ENCODE results near the gene CHD5. TPM values are rescaled to one million over a fixed set of nuclear protein-coding genes. Genes with fewer than 3 reads are reported as not detected.

The CHD5 gene
- total and polyA plus RNA-seq, 2 of the 4 experiments (the other 2 are of a cell fraction): under 0.01 to 0.09 TPM

DNA sequence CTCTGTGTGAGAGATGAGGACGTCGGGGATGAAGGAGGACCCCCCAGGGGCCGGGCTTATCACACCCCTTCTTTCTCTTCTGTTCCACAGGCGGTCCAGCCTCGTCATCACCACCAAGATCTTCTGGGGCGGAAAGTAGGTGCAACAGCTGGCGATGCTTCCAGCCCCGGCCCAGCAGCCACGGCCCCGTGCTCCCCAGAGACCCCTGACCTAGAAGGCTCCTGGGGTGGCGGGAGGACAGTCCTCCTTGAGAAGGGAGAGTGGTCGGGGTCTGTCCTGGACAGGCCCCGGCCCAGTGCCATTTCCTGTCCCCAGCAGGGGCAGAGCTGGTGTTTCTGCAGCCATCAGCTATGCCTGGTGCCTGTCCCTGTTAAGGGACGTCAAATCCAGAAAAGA is 92.7 kb downstream of the CHD5 start:
- DNase-seq: no peak
- CTCF ChIA-PET: no interaction called here
- H3K27me3 ChIP-seq (ENCODE audit: control insufficient read depth, insufficient read depth, low read length): peaks cover 28% of the 10 kb centered on the region
- no peak overlapping the region for H3K56ac ChIP-seq (ENCODE audit: extremely low read depth, insufficient read depth, low read length)
- POLR2A ChIA-PET (ENCODE audit: unreplicated experiment): no interaction called here
- H2BK5ac ChIP-seq (ENCODE audit: low read depth, low read length, poor library complexity, severe bottlenecking): no peak overlapping the region
- no peak overlapping the region for H3K4ac ChIP-seq (ENCODE audit: low read depth, low read length)
- no TSS peak for BruUV-seq (replicated peaks)
- no peaks in the 10 kb centered on the region for H4K20me1 ChIP-seq (ENCODE audit: insufficient read depth, low read length)
- no peak for ATAC-seq (ENCODE audit: low read depth)
- no peaks in the 10 kb centered on the region for H3K9me1 ChIP-seq (ENCODE audit: insufficient read depth, low read length)
- no peak overlapping the region for H2BK120ac ChIP-seq (ENCODE audit: low read depth, low read length)
- no peak overlapping the region for H3K27ac ChIP-seq (ENCODE audit: insufficient read depth, low read length)
- H3K4me2 ChIP-seq (ENCODE audit: low read depth, low read length): no peak overlapping the region
- no peak overlapping the region for H2BK15ac ChIP-seq (ENCODE audit: low read depth, low read length)
- in situ Hi-C loops (cut with MboI; ENCODE audit: low sequenced_read_pairs) (no loop called here), dilution Hi-C loops (cut with HindIII; ENCODE audit: low sequenced_read_pairs, unreplicated experiment) (no loop called here), intact Hi-C loops (cut with micrococcal nuclease) (no loop called here)
- no peaks in the 10 kb centered on the region for H3K36me3 ChIP-seq (ENCODE audit: control insufficient read depth, insufficient read depth, low read length)
- H3K9ac ChIP-seq (ENCODE audit: low read depth, low read length): no peak overlapping the region
- no peak overlapping the region for H2AK5ac ChIP-seq (ENCODE audit: low read depth, low read length)
- H4K5ac ChIP-seq (ENCODE audit: low read depth, low read length): no peak overlapping the region
- H4K91ac ChIP-seq (ENCODE audit: insufficient read depth, low read depth, low read length): no peak overlapping the region
- WGBS, 2 experiments (ENCODE audit: extremely low coverage in 2 of 2, insufficient read length in 1 of 2): 61% methylated on average over 7 of the region's 14 CpGs; no CpG with 5 or more reads in 1 of the 2 experiments
- no peak overlapping the region for H4K8ac ChIP-seq (ENCODE audit: low read depth in 2 of 2, low read length in 2 of 2)
- H2BK20ac ChIP-seq (ENCODE audit: low read depth, low read length): no peak overlapping the region
- no peak overlapping the region for H3K4me3 ChIP-seq (ENCODE audit: insufficient read depth, low read depth, low read length)
- no peaks in the 10 kb centered on the region for H3K4me1 ChIP-seq (ENCODE audit: control insufficient read depth, insufficient read depth, low read length)
- H3K23ac ChIP-seq (ENCODE audit: low read depth, low read length): no peak overlapping the region
- TF ChIP-seq NFE2L2 (IDR thresholded peaks at IDR 0.05; ENCODE audit: low read depth, low read length): no peak
- no peak for TF ChIP-seq MXI1 (IDR thresholded peaks at IDR 0.05; ENCODE audit: borderline replicate concordance, low read depth, low read length)
- TF ChIP-seq RFX5 (IDR thresholded peaks at IDR 0.05; ENCODE audit: low read depth, low read length): no peak
- TF ChIP-seq, protein P1, sequence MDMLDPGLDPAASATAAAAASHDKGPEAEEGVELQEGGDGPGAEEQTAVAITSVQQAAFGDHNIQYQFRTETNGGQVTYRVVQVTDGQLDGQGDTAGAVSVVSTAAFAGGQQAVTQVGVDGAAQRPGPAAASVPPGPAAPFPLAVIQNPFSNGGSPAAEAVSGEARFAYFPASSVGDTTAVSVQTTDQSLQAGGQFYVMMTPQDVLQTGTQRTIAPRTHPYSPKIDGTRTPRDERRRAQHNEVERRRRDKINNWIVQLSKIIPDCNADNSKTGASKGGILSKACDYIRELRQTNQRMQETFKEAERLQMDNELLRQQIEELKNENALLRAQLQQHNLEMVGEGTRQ (IDR thresholded peaks at IDR 0.05; ENCODE audit: low read depth, low read length): no peak
- TF ChIP-seq MAZ (IDR thresholded peaks at IDR 0.05; ENCODE audit: borderline replicate concordance, low read depth, low read length): no peak
- H2AFZ ChIP-seq (replicated peaks; ENCODE audit: low read length, poor library complexity): no peak overlapping the region
- H3K79me1 ChIP-seq (ENCODE audit: low read depth in 1 of 2, low read length in 2 of 2): no peaks in the 10 kb centered on the region
- H3K18ac ChIP-seq (ENCODE audit: low read depth, low read length): no peak overlapping the region
- no peak overlapping the region for H3K14ac ChIP-seq (replicated peaks; ENCODE audit: low read depth, low read length)
- H2AK9ac ChIP-seq (replicated peaks; ENCODE audit: low read depth, low read length, poor library complexity): no peak overlapping the region
- H3K9me3 ChIP-seq (ENCODE audit: control insufficient read depth, insufficient read depth, low read length): no peaks in the 10 kb centered on the region

Data from IMR-90 (cell line).